Endothelial cell of umbilical vein (primary cell): ENCODE data around the gene LCP1.

ENCODE experiments used
- CTCF ChIP-seq, 2 donors: IDR thresholded peaks; 1 replicate in 1 of 2; 2 replicates in 1 of 2; pipeline ENCODE4 v1.5.1; 2011; ENCODE audit warnings: low read length in 2 of 2, mild to moderate bottlenecking in 2 of 2, moderate library complexity in 2 of 2, control low read depth in 1 of 2, inconsistent platforms in 1 of 2, low read depth in 1 of 2; ENCODE audit not compliant: insufficient read depth in 1 of 2; ENCODE audit errors: extremely low read depth in 1 of 2
- POLR2AphosphoS5 ChIP-seq: IDR thresholded peaks from 2 replicates; pipeline ENCODE4 v1.6.1; 2012; ENCODE audit warnings: low read depth, mild to moderate bottlenecking, control low read depth, low read length, moderate library complexity; ENCODE audit not compliant: insufficient read depth

GRCh38 chr13:46181377-46181839 is 569 bp downstream of the LCP1 start:
- TF ChIP-seq CTCF (IDR thresholded peaks at IDR 0.05; ENCODE audit: extremely low read depth in 1 of 2, insufficient read depth in 1 of 2, low read depth in 1 of 2, low read length in 2 of 2), result no peak
- no peak for TF ChIP-seq POLR2AphosphoS5
